OCI-LY1 (cell line): Measurements from ENCODE around the gene YKT6.

Source experiments
- H2AFZ ChIP-seq: fragments of 200-600 bp; sonication (generic), shearing (Covaris generic); 2 replicates; pipeline ENCODE4 v1.6.0; 2014; ENCODE audit warnings: antibody characterized with exemption, mild to moderate bottlenecking, low read length
- H3F3A ChIP-seq: fragments of 200-600 bp; sonication (generic), shearing (Covaris generic); 2 replicates; pipeline ENCODE4 v1.6.0; 2014; ENCODE audit warnings: mild to moderate bottlenecking, antibody characterized with exemption, low read length, moderate library complexity; ENCODE audit not compliant: insufficient read depth
- H3K27ac ChIP-seq: fragments of 200-600 bp; sonication (generic); 2 replicates; pipeline ENCODE4 v1.5.1; 2014; ENCODE audit warnings: low read length, mixed run types, mild to moderate bottlenecking, low read depth; ENCODE audit not compliant: poor library complexity, severe bottlenecking
- H3K27me3 ChIP-seq: fragments of 200-600 bp; sonication (generic); 2 replicates; pipeline ENCODE4 v1.6.0; 2014; ENCODE audit warnings: antibody characterized with exemption, mild to moderate bottlenecking, low read length, moderate library complexity; ENCODE audit not compliant: insufficient read depth
- H3K36me3 ChIP-seq: fragments of 200-600 bp; sonication (generic); 2 replicates; pipeline ENCODE4 v1.6.1; 2014; ENCODE audit warnings: mild to moderate bottlenecking, antibody characterized with exemption, low read length, moderate library complexity, mixed read lengths; ENCODE audit not compliant: insufficient read depth
- H3K4me1 ChIP-seq: fragments of 200-600 bp; sonication (generic); 2 replicates; pipeline ENCODE4 v1.5.1; 2014; ENCODE audit warnings: mild to moderate bottlenecking, low read length, moderate library complexity; ENCODE audit not compliant: insufficient read depth, severe bottlenecking
- H3K4me2 ChIP-seq: fragments of 200-600 bp; sonication (generic), shearing (Covaris generic); 2 replicates; pipeline ENCODE4 v1.6.1; 2014; ENCODE audit warnings: low read length
- H3K4me3 ChIP-seq: fragments of 200-600 bp; sonication (generic); 2 replicates; pipeline ENCODE4 v1.5.1; 2014; ENCODE audit warnings: low read length, low read depth, mild to moderate bottlenecking, mixed read lengths; ENCODE audit not compliant: poor library complexity, severe bottlenecking
- H3K79me2 ChIP-seq: fragments of 200-600 bp; shearing (Covaris generic); 2 replicates; pipeline ENCODE4 v1.6.1; 2016; ENCODE audit warnings: mixed run types, low read length, mixed read lengths; ENCODE audit not compliant: insufficient read depth
- H3K9ac ChIP-seq: fragments of 200-600 bp; sonication (generic), shearing (Covaris generic); 2 replicates; pipeline ENCODE4 v1.6.1; 2014; ENCODE audit warnings: mild to moderate bottlenecking, low read length, mixed read lengths
- H3K9me2 ChIP-seq: fragments of 200-600 bp; sonication (generic), shearing (Covaris generic); 2 replicates; pipeline ENCODE4 v1.6.1; 2014; ENCODE audit warnings: low read depth, mild to moderate bottlenecking, low read length, mixed read lengths
- H3K9me3 ChIP-seq: fragments of 200-600 bp; shearing (Covaris generic); 2 replicates; pipeline ENCODE4 v1.6.1; 2014; ENCODE audit warnings: low read length, mixed read lengths
- H4K20me1 ChIP-seq: fragments of 200-600 bp; sonication (generic), shearing (Covaris generic); 2 replicates; pipeline ENCODE4 v1.6.0; 2016; ENCODE audit warnings: mild to moderate bottlenecking, low read length; ENCODE audit not compliant: insufficient read depth
- CTCF ChIP-seq: fragments of 200-600 bp; sonication (generic), shearing (Covaris generic); IDR thresholded peaks from 2 replicates; pipeline ENCODE4 v1.5.1; 2017; ENCODE audit warnings: mild to moderate bottlenecking, antibody characterized with exemption, low read length, moderate library complexity, mixed read lengths
- EZH2 ChIP-seq: fragments of 200-600 bp; sonication (generic), shearing (Covaris generic); IDR thresholded peaks from 2 replicates; pipeline ENCODE4 v1.8.0; 2017; ENCODE audit warnings: borderline replicate concordance, mixed run types, mild to moderate bottlenecking, antibody characterized with exemption, low read length, moderate library complexity, mixed read lengths

Gene YKT6

GRCh38 chr7:44212018-44212417 is 11.2 kb downstream of the YKT6 start:
- TF ChIP-seq EZH2 (no peak), CTCF (no peak)
- no peak overlapping the region for H3K27ac ChIP-seq
- H3K27me3 ChIP-seq: no peaks in the 10 kb centered on the region
- H2AFZ ChIP-seq: no peak overlapping the region
- no peak overlapping the region for H3K4me2 ChIP-seq
- H3K9me2 ChIP-seq: no peaks in the 10 kb centered on the region
- H3F3A ChIP-seq: no peaks in the 10 kb centered on the region
- H3K9ac ChIP-seq: no peak overlapping the region
- H3K4me1 ChIP-seq: peaks cover 11% of the 10 kb centered on the region
- H3K79me2 ChIP-seq: no peaks in the 10 kb centered on the region
- no peak overlapping the region for H3K4me3 ChIP-seq
- no peaks in the 10 kb centered on the region for H3K9me3 ChIP-seq
- H3K36me3 ChIP-seq: peaks cover 64% of the 10 kb centered on the region
- no peaks in the 10 kb centered on the region for H4K20me1 ChIP-seq

GRCh38 chr7:44212581-44213184 is 11.9 kb downstream of the YKT6 start:
- Histone ChIP-seq H4K20me1 (no peaks in the 10 kb centered on the region), H3K27me3 (no peaks in the 10 kb centered on the region), H3K36me3 (peaks cover 57% of the 10 kb centered on the region), H3K9me3 (no peaks in the 10 kb centered on the region), H3K27ac (no peak overlapping the region), H3K79me2 (no peaks in the 10 kb centered on the region), H3K9ac (no peak overlapping the region), H3F3A (no peaks in the 10 kb centered on the region), H2AFZ (no peak overlapping the region), H3K4me3 (no peak overlapping the region), H3K4me1 (peaks cover 11% of the 10 kb centered on the region), H3K9me2 (no peaks in the 10 kb centered on the region), H3K4me2 (no peak overlapping the region)
- no peak for TF ChIP-seq CTCF
- no peak for TF ChIP-seq EZH2

GRCh38 chr7:44213206-44213876 is 12.6 kb downstream of the YKT6 start:
- H3K27ac ChIP-seq: no peak overlapping the region
- H3K9me3 ChIP-seq: no peaks in the 10 kb centered on the region
- H2AFZ ChIP-seq: no peak overlapping the region
- H3K9me2 ChIP-seq: no peaks in the 10 kb centered on the region
- peaks cover 11% of the 10 kb centered on the region for H3K4me1 ChIP-seq
- no peak overlapping the region for H3K4me2 ChIP-seq
- no peaks in the 10 kb centered on the region for H3K27me3 ChIP-seq
- no peak overlapping the region for H3K4me3 ChIP-seq
- no peak overlapping the region for H3K9ac ChIP-seq
- TF ChIP-seq EZH2 (no peak), CTCF (no peak)
- no peaks in the 10 kb centered on the region for H4K20me1 ChIP-seq
- no peaks in the 10 kb centered on the region for H3F3A ChIP-seq
- peaks cover 51% of the 10 kb centered on the region for H3K36me3 ChIP-seq
- no peaks in the 10 kb centered on the region for H3K79me2 ChIP-seq
